HFFc6 (cell line): ENCODE results near the gene LMF1. TPM values are rescaled to one million over a fixed set of nuclear protein-coding genes. Genes with fewer than 3 reads are reported as not detected.
"Not testable (repeated sequence)": the region's sequence is repeated elsewhere in the genome, so short reads cannot be mapped to it uniquely, and the experiment has no call there.

ENCODE experiments used
- DNase-seq: peaks from one replicate; pipeline ENCODE4 v3.0.0-alpha.2; 2018
- H3K27ac Mint-ChIP-seq: 2 replicates; pipeline ENCODE4 v1.8.0; 2020; ENCODE audit warnings: mild to moderate bottlenecking, mixed read lengths
- H3K27me3 Mint-ChIP-seq: 2 replicates; pipeline ENCODE4 v1.8.0; 2021; ENCODE audit warnings: mild to moderate bottlenecking, moderate library complexity, mixed read lengths; ENCODE audit not compliant: insufficient read depth
- H3K36me3 Mint-ChIP-seq: 2 replicates; pipeline ENCODE4 v1.8.0; 2021; ENCODE audit warnings: low read depth, mixed read lengths
- H3K4me1 Mint-ChIP-seq: 2 replicates; pipeline ENCODE4 v1.8.0; 2020; ENCODE audit warnings: low read depth, mixed read lengths
- H3K4me3 Mint-ChIP-seq: 2 replicates; pipeline ENCODE4 v1.8.0; 2020; ENCODE audit warnings: mild to moderate bottlenecking, moderate library complexity, mixed read lengths
- H3K9me3 Mint-ChIP-seq: 2 replicates; pipeline ENCODE4 v1.8.0; 2020; ENCODE audit warnings: mild to moderate bottlenecking, mixed read lengths
- CTCF ChIP-seq: fragments of 200-600 bp; sonication (generic); IDR thresholded peaks from 2 replicates; pipeline ENCODE4 v1.5.0; 2021; ENCODE audit warnings: antibody characterized with exemption, mild to moderate bottlenecking
- total RNA-seq, 6 experiments: library from RNA; stranded (reverse); fragmentation: NEBNext Ultra II Directional; extraction: Animal tissue kit (Norgen Biotek cat#: 25700); gene quantifications; 2 replicates in 1 of 6; 3 replicates in 5 of 6; pipeline ENCODE4 v1.2.3, GENCODE V29; 2021

Gene LMF1
- total RNA-seq, 6 experiments from 2014 or later: 10.9 to 19.3 (median 14.2) TPM

- DNase-seq: no peak
- Mint-ChIP-seq H3K4me3 (no peak overlapping the region), H3K27me3 (peaks cover 20% of the 10 kb centered on the region), H3K36me3 (0 out of 2 replicates have a peak, but pooled peaks cover 4% of the 10 kb centered on the region), H3K27ac (no peak overlapping the region), H3K9me3 (peaks cover 10% of the 10 kb centered on the region; the same call in 1 of the 2 replicates), H3K4me1 (peaks cover 7% of the 10 kb centered on the region)
- TF ChIP-seq CTCF: no peak
Measured at GRCh38 chr16:824194-824593, 146.6 kb downstream of the LMF1 start.

- no peak for DNase-seq
- H3K9me3 Mint-ChIP-seq: peaks cover 10% of the 10 kb centered on the region; the same call in 1 of the 2 replicates
- H3K4me3 Mint-ChIP-seq: no peak overlapping the region
- no peak for TF ChIP-seq CTCF
- H3K27ac Mint-ChIP-seq: no peak overlapping the region
- H3K4me1 Mint-ChIP-seq: peaks cover 7% of the 10 kb centered on the region
- 0 out of 2 replicates have a peak, but pooled peaks cover 4% of the 10 kb centered on the region for H3K36me3 Mint-ChIP-seq
- peaks cover 19% of the 10 kb centered on the region for H3K27me3 Mint-ChIP-seq
Measured at GRCh38 chr16:822909-823297, 147.9 kb downstream of the LMF1 start.

- no peak for DNase-seq
- Mint-ChIP-seq H3K36me3 (0 out of 2 replicates have a peak, but pooled peaks cover 4% of the 10 kb centered on the region), H3K27ac (no peak overlapping the region), H3K9me3 (peaks cover 10% of the 10 kb centered on the region; the same call in 1 of the 2 replicates), H3K4me1 (peaks cover 7% of the 10 kb centered on the region), H3K4me3 (no peak overlapping the region), H3K27me3 (peaks cover 17% of the 10 kb centered on the region)
- TF ChIP-seq CTCF: no peak
Measured at GRCh38 chr16:822174-822908, 148.4 kb downstream of the LMF1 start.

GRCh38 chr16:821751-822150 lies 149.0 kb downstream of the LMF1 start:
- DNase-seq: no peak
- Mint-ChIP-seq H3K27me3 (peaks cover 17% of the 10 kb centered on the region), H3K9me3 (peaks cover 10% of the 10 kb centered on the region; the same call in 1 of the 2 replicates), H3K36me3 (0 out of 2 replicates have a peak, but pooled peaks cover 4% of the 10 kb centered on the region), H3K27ac (no peak overlapping the region), H3K4me1 (peaks cover 7% of the 10 kb centered on the region), H3K4me3 (no peak overlapping the region)
- TF ChIP-seq CTCF: no peak

- no peak for DNase-seq
- Mint-ChIP-seq H3K9me3 (peaks cover 10% of the 10 kb centered on the region; the same call in 1 of the 2 replicates), H3K36me3 (0 out of 2 replicates have a peak, but pooled peaks cover 4% of the 10 kb centered on the region), H3K27ac (no peak overlapping the region), H3K4me1 (peaks cover 7% of the 10 kb centered on the region), H3K4me3 (no peak overlapping the region), H3K27me3 (peaks cover 10% of the 10 kb centered on the region)
- TF ChIP-seq CTCF: no peak
Measured at GRCh38 chr16:820748-821147, 150.0 kb downstream of the LMF1 start.

GRCh38 chr16:820044-820408 lies 150.8 kb downstream of the LMF1 start:
- not testable (repeated sequence) for H3K36me3 Mint-ChIP-seq, DNase-seq, H3K4me3 Mint-ChIP-seq, H3K4me1 Mint-ChIP-seq, H3K27ac Mint-ChIP-seq, H3K27me3 Mint-ChIP-seq, H3K9me3 Mint-ChIP-seq
